Fibroblast of villous mesenchyme (primary cell): ENCODE results near the gene PAX1. TPM values are rescaled to one million over a fixed set of nuclear protein-coding genes. Genes with fewer than 3 reads are reported as not detected.

Experiments used
- DNase-seq: peaks from one replicate; pipeline ENCODE4 v3.0.0-alpha.2; 2010; ENCODE audit warnings: low read depth
- H3K4me3 ChIP-seq: 2 replicates; pipeline ENCODE4 v1.5.1; 2011; ENCODE audit warnings: low read depth, mild to moderate bottlenecking, low read length
- total RNA-seq: library from RNA; depleted of rRNA; stranded (reverse); fragments of >200 nt; gene quantifications from 2 replicates; pipeline ENCODE4 v1.2.3, GENCODE V29; 2012
- TF ChIP-seq, protein P1 (sequence below): IDR thresholded peaks from 2 replicates; pipeline ENCODE4 v1.5.1; 2012; ENCODE audit warnings: low read depth, mild to moderate bottlenecking, low read length; ENCODE audit not compliant: insufficient read depth

PAX1 gene
- total RNA-seq, 1 donor: not detected

GRCh38 chr20:21729316-21729715, 23.9 kb downstream of the PAX1 start:
- TF ChIP-seq, protein P1, sequence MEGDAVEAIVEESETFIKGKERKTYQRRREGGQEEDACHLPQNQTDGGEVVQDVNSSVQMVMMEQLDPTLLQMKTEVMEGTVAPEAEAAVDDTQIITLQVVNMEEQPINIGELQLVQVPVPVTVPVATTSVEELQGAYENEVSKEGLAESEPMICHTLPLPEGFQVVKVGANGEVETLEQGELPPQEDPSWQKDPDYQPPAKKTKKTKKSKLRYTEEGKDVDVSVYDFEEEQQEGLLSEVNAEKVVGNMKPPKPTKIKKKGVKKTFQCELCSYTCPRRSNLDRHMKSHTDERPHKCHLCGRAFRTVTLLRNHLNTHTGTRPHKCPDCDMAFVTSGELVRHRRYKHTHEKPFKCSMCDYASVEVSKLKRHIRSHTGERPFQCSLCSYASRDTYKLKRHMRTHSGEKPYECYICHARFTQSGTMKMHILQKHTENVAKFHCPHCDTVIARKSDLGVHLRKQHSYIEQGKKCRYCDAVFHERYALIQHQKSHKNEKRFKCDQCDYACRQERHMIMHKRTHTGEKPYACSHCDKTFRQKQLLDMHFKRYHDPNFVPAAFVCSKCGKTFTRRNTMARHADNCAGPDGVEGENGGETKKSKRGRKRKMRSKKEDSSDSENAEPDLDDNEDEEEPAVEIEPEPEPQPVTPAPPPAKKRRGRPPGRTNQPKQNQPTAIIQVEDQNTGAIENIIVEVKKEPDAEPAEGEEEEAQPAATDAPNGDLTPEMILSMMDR: no peak
- DNase-seq: no peak
- no peak overlapping the region for H3K4me3 ChIP-seq

DNA sequence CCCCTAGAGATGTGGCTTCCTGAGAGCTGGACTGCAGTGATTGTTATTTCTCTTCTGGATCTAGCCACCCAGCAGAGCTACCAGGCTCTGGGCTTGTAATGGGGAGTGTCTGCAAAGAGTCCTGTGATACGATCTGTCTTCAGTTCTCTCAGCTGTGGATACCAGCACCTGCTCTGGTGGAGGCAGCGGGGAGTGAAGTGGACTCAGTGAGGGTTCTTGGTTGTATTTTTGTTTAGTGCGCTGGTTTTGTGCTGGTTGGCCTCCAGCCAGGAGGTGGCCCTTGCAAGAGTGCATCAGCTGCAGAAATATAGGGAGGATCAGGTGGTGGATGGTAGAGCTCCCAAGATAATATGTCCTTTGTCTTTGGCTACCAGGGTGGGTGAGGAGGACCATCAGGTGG, 33.7 kb downstream of the PAX1 start:
- no peak for DNase-seq
- TF ChIP-seq, protein P1: no peak
- H3K4me3 ChIP-seq: no peak overlapping the region

- TF ChIP-seq, protein P1: no peak
- H3K4me3 ChIP-seq: no peak overlapping the region
- DNase-seq: no peak
Measured at GRCh38 chr20:21739682-21740081, 34.2 kb downstream of the PAX1 start.

- TF ChIP-seq, protein P1: no peak
- no peak overlapping the region for H3K4me3 ChIP-seq
- DNase-seq: no peak
Measured at GRCh38 chr20:21741266-21741665, 35.8 kb downstream of the PAX1 start.

- DNase-seq: no peak
- TF ChIP-seq, protein P1: no peak
- no peak overlapping the region for H3K4me3 ChIP-seq
Measured at GRCh38 chr20:21762646-21763045, 57.2 kb downstream of the PAX1 start.

GRCh38 chr20:21767200-21767738, 61.8 kb downstream of the PAX1 start:
- TF ChIP-seq, protein P1: no peak
- DNase-seq: no peak
- H3K4me3 ChIP-seq: no peak overlapping the region

DNA sequence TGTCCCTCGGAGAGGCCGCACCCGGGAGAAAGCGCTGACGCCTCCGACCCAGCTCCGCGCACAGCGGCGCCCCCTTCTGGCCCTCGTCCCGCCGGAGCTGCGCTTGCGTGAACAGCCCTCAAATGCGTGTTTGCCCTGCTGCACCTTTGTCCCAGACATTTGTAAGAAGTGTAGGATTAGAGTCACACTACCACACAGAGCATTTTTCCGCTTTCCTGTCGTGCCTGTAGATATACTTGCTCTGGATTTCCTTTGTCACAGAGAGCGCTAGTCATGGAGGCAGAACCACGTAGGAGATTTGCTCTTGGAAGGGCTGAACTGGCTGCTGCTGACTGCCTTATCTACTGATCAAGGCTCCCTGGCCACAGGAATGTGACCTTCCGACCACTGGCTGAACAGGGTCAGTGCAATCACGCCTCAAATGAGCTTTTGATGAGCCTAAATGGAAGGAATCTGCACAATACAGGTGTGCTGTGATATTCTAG, 62.3 kb downstream of the PAX1 start:
- TF ChIP-seq, protein P1: no peak
- no peak for DNase-seq
- H3K4me3 ChIP-seq: no peak overlapping the region
